Stimulated activated CD4-positive, alpha-beta T cell treated with anti-CD3 and anti-CD28 coated beads, TNF-alpha, amount 100 ng/mL, for 48 hours (primary cell): Measurements from ENCODE around the gene HJURP.

ENCODE experiments used
- DNase-seq, 3 donors: peaks; one replicate each; pipeline ENCODE4 v3.0.0-alpha.2; 2020; ENCODE audit warnings: low read depth in 3 of 3

The HJURP gene

DNA sequence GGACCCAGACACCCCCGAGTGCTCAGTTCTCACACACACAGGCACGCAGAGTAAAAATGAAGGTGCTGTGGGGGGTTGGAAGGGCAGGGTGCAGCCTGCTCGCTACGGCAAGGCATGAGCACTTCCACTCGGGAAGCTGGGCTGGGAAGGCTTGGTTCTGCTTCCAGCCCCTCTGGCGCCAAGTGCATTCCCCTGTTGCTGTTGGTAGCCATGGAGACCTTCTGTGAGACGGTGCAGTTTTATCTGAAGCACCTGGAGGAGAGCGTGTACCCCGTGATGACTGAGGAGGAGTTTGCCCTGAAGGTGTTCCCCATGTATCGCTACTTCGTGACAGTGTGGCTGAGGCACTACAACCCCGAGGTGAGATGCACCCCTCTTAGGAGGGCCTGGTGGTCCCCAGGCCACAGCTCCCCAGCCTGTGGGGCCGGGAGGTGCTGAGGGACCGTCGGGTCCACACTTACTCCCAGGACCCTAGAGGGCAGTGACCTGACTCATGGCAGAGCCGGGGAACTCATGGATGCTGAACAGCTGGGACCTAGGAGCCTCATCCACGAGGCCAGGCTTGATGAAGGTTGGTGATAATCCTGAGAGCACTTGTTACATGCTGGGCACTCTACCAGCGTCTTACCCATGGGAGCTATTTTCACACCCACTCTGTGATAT, 60.7 kb downstream of the HJURP start:
- DNase-seq = no peak

DNA sequence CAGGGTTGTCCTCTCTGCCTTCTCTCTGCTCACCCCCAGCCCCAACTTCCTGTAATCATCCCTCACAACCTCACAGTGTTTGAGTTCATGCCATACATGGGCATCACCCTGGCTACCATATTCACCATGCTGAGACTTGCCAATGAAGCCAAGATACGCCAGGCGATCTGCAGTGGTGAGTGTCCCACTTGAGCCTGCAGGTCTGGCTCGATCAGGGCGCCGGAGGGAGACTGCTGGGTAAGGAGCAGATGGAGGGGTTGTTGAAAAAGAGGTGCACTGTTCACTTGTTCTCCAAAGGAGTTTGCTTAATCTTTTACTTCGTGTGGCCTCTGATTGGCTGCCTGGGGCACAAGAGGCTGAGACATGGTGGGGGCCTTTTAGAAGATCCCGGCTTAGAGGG, 61.6 kb downstream of the HJURP start:
- DNase-seq = no peak

DNA sequence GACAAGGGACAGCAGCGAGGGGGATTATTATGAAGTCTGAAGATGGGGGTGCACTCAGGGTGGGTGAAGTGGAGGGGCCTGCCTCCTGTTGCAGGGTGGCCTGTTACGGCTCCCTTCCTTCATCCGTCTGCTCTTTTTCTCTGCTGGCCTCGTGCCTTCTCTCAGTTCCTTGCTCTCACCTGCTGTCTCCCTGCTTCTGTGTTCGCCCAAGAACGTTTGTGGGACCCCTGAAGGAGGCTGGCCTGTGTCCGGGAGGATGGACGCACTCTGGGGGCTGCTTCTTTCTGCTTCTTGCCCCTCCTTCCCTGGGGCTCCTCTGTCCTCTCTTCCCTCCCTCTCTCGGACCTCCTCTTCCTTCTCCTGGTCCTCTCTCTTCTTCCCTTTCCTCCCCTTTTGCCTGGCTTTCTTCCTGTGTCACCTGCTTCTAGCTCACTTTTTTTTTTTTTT, 62.4 kb downstream of the HJURP start:
- no peak for DNase-seq

DNA sequence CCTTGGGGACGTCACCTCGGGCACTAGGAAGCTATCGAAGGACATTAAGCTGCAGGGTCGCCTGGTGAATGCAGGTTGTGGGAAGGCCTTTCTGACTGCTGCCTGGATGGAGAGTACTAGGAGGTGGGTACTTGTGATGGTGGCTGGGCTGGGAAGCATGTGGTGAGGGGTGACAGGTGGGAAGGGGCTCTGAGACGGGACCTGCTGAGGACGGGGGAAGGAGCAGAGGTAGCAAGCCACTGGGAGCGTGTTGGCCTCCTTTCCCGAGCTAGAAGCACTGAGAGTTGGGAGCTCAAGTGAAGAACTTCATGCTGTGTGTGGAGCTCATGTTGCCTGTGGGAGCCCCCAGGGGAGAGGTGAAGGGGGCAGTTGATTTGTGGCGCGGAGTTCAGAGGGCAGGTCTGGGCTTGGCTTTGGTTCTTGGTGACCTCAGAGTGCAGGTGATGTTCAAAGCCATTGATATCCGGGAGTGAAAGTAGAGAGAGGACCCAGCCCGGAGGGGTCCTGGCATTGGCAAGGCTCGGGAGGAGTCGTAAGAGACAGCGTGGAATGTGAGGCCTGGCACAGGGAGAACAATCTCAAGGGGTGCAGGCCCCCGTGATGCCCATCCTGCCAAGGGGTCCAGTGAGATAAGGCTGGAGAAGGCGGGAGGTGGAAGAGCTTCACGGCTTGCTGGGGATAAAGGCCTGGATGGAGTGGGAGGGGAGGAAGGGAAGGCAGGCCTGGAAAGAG, 63.0 kb downstream of the HJURP start:
- no peak for DNase-seq

DNA sequence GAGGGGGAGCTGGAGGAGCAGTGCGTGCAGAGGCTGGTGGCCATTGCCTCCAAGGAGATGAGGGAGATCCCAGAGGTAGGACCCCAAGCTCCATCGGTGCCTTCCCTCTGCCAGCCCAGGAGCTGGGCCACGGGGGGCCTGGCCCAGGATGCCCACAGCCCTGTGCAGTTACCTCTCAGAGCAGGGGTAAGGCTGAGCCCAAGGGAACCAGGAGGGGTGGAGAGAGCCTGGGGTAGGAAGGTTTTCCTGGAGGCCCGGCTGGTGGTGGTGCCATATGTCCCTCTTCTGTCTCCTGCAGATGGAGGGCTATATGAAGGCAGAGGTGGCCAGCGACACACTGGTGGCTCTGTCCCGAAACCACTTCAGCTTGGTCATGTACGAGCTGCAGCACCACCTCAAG, 64.8 kb downstream of the HJURP start:
- DNase-seq = no peak
